Subcutaneous adipose tissue (tissue), 4 donors: ENCODE measurements around the gene ADORA1. TPM values are rescaled to one million over a fixed set of nuclear protein-coding genes. Genes with fewer than 3 reads are reported as not detected.

ENCODE experiments used
- CTCF ChIP-seq: fragments of 450-650 bp; IDR thresholded peaks from one replicate; pipeline ENCODE4 v1.5.1; 2016; ENCODE audit warnings: low read depth, mild to moderate bottlenecking, control low read depth, antibody characterized with exemption, moderate library complexity
- total RNA-seq, 4 donors: library from RNA; depleted of rRNA; stranded (reverse); fragments of >200 nt; gene quantifications; one replicate each; pipeline ENCODE4 v1.1.0, GENCODE V29; 2016

Gene ADORA1
- total RNA-seq, 4 donors from 2014 or later = 0.33 to 8.3 (median 0.90) TPM

GRCh38 chr1:203101813-203102634 is 25.5 kb upstream of the ADORA1 start:
- TF ChIP-seq CTCF = no peak

- TF ChIP-seq CTCF = no peak
These were observed 24.3 kb upstream of the ADORA1 start for GRCh38 chr1:203103216-203103615.

GRCh38 chr1:203103829-203104495 is 23.6 kb upstream of the ADORA1 start:
- TF ChIP-seq CTCF = no peak

GRCh38 chr1:203104789-203105390 is 22.6 kb upstream of the ADORA1 start:
- no peak for TF ChIP-seq CTCF

GRCh38 chr1:203112475-203112874 is 15.1 kb upstream of the ADORA1 start:
- TF ChIP-seq CTCF = no peak

GRCh38 chr1:203113308-203113707 is 14.2 kb upstream of the ADORA1 start:
- no peak for TF ChIP-seq CTCF

GRCh38 chr1:203114202-203114601 is 13.3 kb upstream of the ADORA1 start:
- no peak for TF ChIP-seq CTCF
